Mesenchymal stem cell (in vitro differentiated cells and primary cell): ENCODE results near the gene ABCE1.

ENCODE experiments used
- DNase-seq: peaks from one replicate; pipeline ENCODE4 v3.0.0-alpha.2; 2013
- H2AFZ ChIP-seq: one replicate; pipeline ENCODE4 v1.6.1; 2013; ENCODE audit warnings: low read depth, mild to moderate bottlenecking, control low read depth, inconsistent platforms, low read length, moderate library complexity
- H2AK5ac ChIP-seq: 2 replicates; pipeline ENCODE4 v1.6.1; 2013; ENCODE audit warnings: low read length, moderate library complexity, mild to moderate bottlenecking, inconsistent platforms; ENCODE audit not compliant: severe bottlenecking
- H2BK120ac ChIP-seq: one replicate; pipeline ENCODE4 v1.6.1; 2013; ENCODE audit warnings: low read depth, mild to moderate bottlenecking, inconsistent platforms, low read length, moderate library complexity
- H2BK12ac ChIP-seq, 2 experiments: one replicate each; pipeline ENCODE4 v1.6.1; 2013; ENCODE audit warnings: inconsistent platforms in 2 of 2, low read length in 2 of 2, mild to moderate bottlenecking in 2 of 2, moderate library complexity in 2 of 2, control low read depth in 1 of 2
- H2BK15ac ChIP-seq: one replicate; pipeline ENCODE4 v1.6.1; 2013; ENCODE audit warnings: mild to moderate bottlenecking, low read depth, inconsistent platforms; ENCODE audit not compliant: poor library complexity, severe bottlenecking
- H2BK5ac ChIP-seq: 2 replicates; pipeline ENCODE4 v1.6.1; 2013; ENCODE audit warnings: low read depth, mild to moderate bottlenecking, low read length, control low read depth, inconsistent platforms; ENCODE audit not compliant: poor library complexity, severe bottlenecking
- H3K14ac ChIP-seq, 2 experiments: one replicate each; pipeline ENCODE4 v1.6.1; 2013; ENCODE audit warnings: inconsistent platforms in 2 of 2, low read length in 2 of 2, control low read depth in 1 of 2, mild to moderate bottlenecking in 1 of 2, moderate library complexity in 1 of 2
- H3K18ac ChIP-seq, 2 experiments: one replicate each; pipeline ENCODE4 v1.6.1; 2013; ENCODE audit warnings: inconsistent platforms in 2 of 2, low read length in 2 of 2, control low read depth in 1 of 2, low read depth in 1 of 2, mild to moderate bottlenecking in 1 of 2
- H3K23ac ChIP-seq, 2 experiments: one replicate each; pipeline ENCODE4 v1.6.1; 2013; ENCODE audit warnings: inconsistent platforms in 2 of 2, low read length in 2 of 2, mild to moderate bottlenecking in 2 of 2, moderate library complexity in 2 of 2, control low read depth in 1 of 2
- H3K27ac ChIP-seq: 2 replicates; pipeline ENCODE4 v1.5.1; 2013; ENCODE audit warnings: mild to moderate bottlenecking, moderate library complexity, low read length, control low read depth, inconsistent platforms; ENCODE audit not compliant: poor library complexity, severe bottlenecking
- H3K27me3 ChIP-seq, 2 experiments: 2 replicates each; pipeline versions ENCODE4 v1.6.1 to v1.7.0; 2013; ENCODE audit warnings: low read length in 2 of 2, mild to moderate bottlenecking in 2 of 2, moderate library complexity in 2 of 2, control low read depth in 1 of 2, inconsistent platforms in 1 of 2; ENCODE audit not compliant: control insufficient read depth in 1 of 2, insufficient read depth in 1 of 2
- H3K36me3 ChIP-seq, 2 experiments: 2 replicates each; pipeline versions ENCODE4 v1.6.1 to v1.7.0; 2013; ENCODE audit warnings: low read length in 2 of 2, control low read depth in 1 of 2, inconsistent platforms in 1 of 2, low read depth in 1 of 2, mild to moderate bottlenecking in 1 of 2; ENCODE audit not compliant: insufficient read depth in 2 of 2, control insufficient read depth in 1 of 2
- H3K4ac ChIP-seq, 2 experiments: one replicate each; pipeline ENCODE4 v1.6.1; 2013; ENCODE audit warnings: inconsistent platforms in 2 of 2, low read length in 2 of 2, mild to moderate bottlenecking in 2 of 2, moderate library complexity in 2 of 2, control low read depth in 1 of 2, low read depth in 1 of 2
- H3K4me1 ChIP-seq: 2 replicates; pipeline ENCODE4 v1.6.1; 2013; ENCODE audit warnings: low read depth, low read length, control low read depth; ENCODE audit not compliant: control insufficient read depth, insufficient read depth
- H3K4me2 ChIP-seq: 2 replicates; pipeline ENCODE4 v1.6.1; 2013; ENCODE audit warnings: low read length, mild to moderate bottlenecking, inconsistent platforms; ENCODE audit not compliant: poor library complexity, severe bottlenecking
- H3K4me3 ChIP-seq, 2 experiments: 2 replicates each; pipeline versions ENCODE4 v1.5.1 to v1.7.0; 2013; ENCODE audit warnings: low read length in 2 of 2, mild to moderate bottlenecking in 2 of 2, control low read depth in 1 of 2, low read depth in 1 of 2; ENCODE audit not compliant: insufficient read depth in 1 of 2
- H3K79me1 ChIP-seq: replicated peaks from 2 replicates; pipeline ENCODE4 v1.6.1; 2013; ENCODE audit warnings: mild to moderate bottlenecking, control low read depth, low read length, inconsistent platforms; ENCODE audit not compliant: poor library complexity, severe bottlenecking
- H3K9ac ChIP-seq: 2 replicates; pipeline ENCODE4 v1.7.0; 2013; ENCODE audit warnings: mild to moderate bottlenecking, low read length, moderate library complexity
- H3K9me3 ChIP-seq: 2 replicates; pipeline ENCODE4 v1.7.0; 2013; ENCODE audit warnings: mild to moderate bottlenecking, low read length; ENCODE audit not compliant: control insufficient read depth
- H4K8ac ChIP-seq: one replicate; pipeline ENCODE4 v1.6.1; 2013; ENCODE audit warnings: inconsistent platforms, mild to moderate bottlenecking, low read length, moderate library complexity
- H4K91ac ChIP-seq: one replicate; pipeline ENCODE4 v1.6.1; 2013; ENCODE audit warnings: mild to moderate bottlenecking, low read length, inconsistent platforms
- WGBS: methylation state at CpG from one replicate; pipeline ENCODE4 v1.1.7; 2013; ENCODE audit warnings: mixed read lengths; 5-methylcytosine and 5-hydroxymethylcytosine counted together

ABCE1 gene

DNA sequence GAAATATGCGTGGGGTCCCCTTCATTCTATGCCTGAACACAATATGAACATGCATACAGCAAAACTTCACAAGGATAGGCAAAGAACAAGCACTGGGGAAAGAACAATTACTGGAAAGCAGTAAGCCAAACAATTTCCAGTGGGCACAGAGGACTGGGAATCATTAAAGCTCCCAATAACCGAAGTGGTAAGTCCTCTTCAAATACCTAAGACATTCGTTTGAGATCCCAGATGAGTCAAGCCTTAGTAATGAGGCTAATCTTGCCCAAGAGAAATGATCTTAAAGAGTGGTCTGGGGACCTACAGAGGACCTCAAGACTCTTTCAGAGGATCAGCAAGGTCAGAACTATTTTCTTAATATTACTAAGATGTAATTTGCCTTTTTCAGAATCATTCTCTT lies 28.8 kb upstream of the ABCE1 start:
- no peak overlapping the region for H2AK5ac ChIP-seq
- peaks cover 9% of the 10 kb centered on the region for H3K79me1 ChIP-seq
- no peak overlapping the region for H3K14ac ChIP-seq

GRCh38 chr4:145071560-145071959 lies 26.6 kb upstream of the ABCE1 start:
- peaks cover 20% of the 10 kb centered on the region for H3K79me1 ChIP-seq
- H3K4ac ChIP-seq, result no peak overlapping the region
- H3K27me3 ChIP-seq, result no peaks in the 10 kb centered on the region
- no peak overlapping the region for H3K18ac ChIP-seq
- H3K23ac ChIP-seq, result no peak overlapping the region
- no peak overlapping the region for H4K91ac ChIP-seq
- no peak overlapping the region for H3K9ac ChIP-seq
- DNase-seq, result no peak
- no peaks in the 10 kb centered on the region for H3K9me3 ChIP-seq
- H4K8ac ChIP-seq, result no peak overlapping the region
- H2BK120ac ChIP-seq, result no peak overlapping the region
- WGBS, result 100% methylated on average over 1 of the region's 2 CpGs
- H2BK15ac ChIP-seq, result no peak overlapping the region
- H3K36me3 ChIP-seq, result peaks cover 8 to 12% of the 10 kb centered on the region in 2 experiments
- H2AFZ ChIP-seq, result no peak overlapping the region
- H3K14ac ChIP-seq, result no peak overlapping the region
- H3K4me2 ChIP-seq, result no peak overlapping the region
- H2BK12ac ChIP-seq, result no peak overlapping the region
- no peak overlapping the region for H3K27ac ChIP-seq
- H3K4me1 ChIP-seq, result no peaks in the 10 kb centered on the region
- no peak overlapping the region for H2BK5ac ChIP-seq
- H3K4me3 ChIP-seq, result no peak overlapping the region
- no peak overlapping the region for H2AK5ac ChIP-seq

More for the DNA sequence above, 28.8 kb upstream of the ABCE1 start:
- DNase-seq, result peak; percentile 63
- Histone ChIP-seq H2BK120ac (no peak overlapping the region), H2BK15ac (no peak overlapping the region), H4K8ac (no peak overlapping the region), H3K36me3 (peaks cover 0 to 6% of the 10 kb centered on the region in 2 experiments), H3K27me3 (no peaks in the 10 kb centered on the region), H3K23ac (no peak overlapping the region), H3K9ac (no peak overlapping the region), H2AFZ (no peak overlapping the region), H3K18ac (no peak overlapping the region), H3K27ac (no peak overlapping the region), H2BK5ac (no peak overlapping the region), H3K4ac (no peak overlapping the region), H3K9me3 (no peaks in the 10 kb centered on the region), H4K91ac (no peak overlapping the region), H3K4me2 (no peak overlapping the region), H3K4me1 (no peaks in the 10 kb centered on the region), H3K4me3 (no peak overlapping the region), H2BK12ac (no peak overlapping the region)
- 50% methylated on average over 2 of the region's 3 CpGs for WGBS

DNA sequence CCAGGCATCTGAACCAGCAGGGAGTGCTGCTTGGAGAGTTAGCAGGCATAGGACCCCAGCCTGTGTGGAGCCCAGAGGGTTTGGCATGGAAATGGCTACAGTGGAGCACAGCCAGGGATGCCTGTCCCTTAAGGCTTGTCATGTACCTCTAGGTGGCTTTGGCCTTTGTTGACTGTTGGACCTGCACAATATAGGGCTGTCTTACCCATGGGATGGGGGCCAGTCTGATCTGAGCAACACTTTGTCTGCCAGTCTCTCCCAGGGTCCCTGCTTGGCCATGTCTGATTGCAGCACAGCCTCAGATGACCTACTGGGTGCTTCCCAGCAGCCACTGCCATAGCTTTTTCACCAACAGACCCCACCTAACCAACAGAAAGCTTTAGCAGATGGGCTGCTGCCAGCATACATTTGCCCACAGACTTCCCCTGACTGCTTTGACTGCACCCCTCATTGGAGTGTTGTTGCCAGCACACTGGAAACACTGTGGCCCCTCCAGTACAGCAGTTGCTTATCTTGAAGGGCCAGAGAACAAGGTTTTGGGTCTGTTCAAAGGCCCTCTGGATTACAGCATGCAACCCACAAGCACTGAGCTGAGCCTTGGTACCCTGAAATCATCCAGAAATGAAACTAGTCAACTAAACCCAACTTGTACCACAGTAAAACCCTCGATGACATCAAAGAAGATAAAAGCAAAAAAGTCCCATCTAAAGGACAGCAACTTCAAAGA lies 22.2 kb upstream of the ABCE1 start:
- H3K79me1 ChIP-seq, result peaks cover 21% of the 10 kb centered on the region
- H3K27ac ChIP-seq, result no peak overlapping the region
- H2BK120ac ChIP-seq, result no peak overlapping the region
- H3K4me3 ChIP-seq, result no peak overlapping the region
- no peaks in the 10 kb centered on the region for H3K9me3 ChIP-seq
- no peak overlapping the region for H2BK15ac ChIP-seq
- H3K36me3 ChIP-seq, result peaks cover 8 to 17% of the 10 kb centered on the region in 2 experiments
- H3K4ac ChIP-seq, result no peak overlapping the region
- H3K4me1 ChIP-seq, result no peaks in the 10 kb centered on the region
- H3K4me2 ChIP-seq, result no peak overlapping the region
- no peak overlapping the region for H4K91ac ChIP-seq
- DNase-seq, result no peak
- H3K23ac ChIP-seq, result no peak overlapping the region
- no peaks in the 10 kb centered on the region for H3K27me3 ChIP-seq
- no peak overlapping the region for H4K8ac ChIP-seq
- H2AK5ac ChIP-seq, result no peak overlapping the region
- no peak overlapping the region for H2BK5ac ChIP-seq
- H3K9ac ChIP-seq, result no peak overlapping the region
- WGBS, result 96% methylated on average over 1 of the region's 1 CpG
- H3K14ac ChIP-seq, result peak overlapping the region in 1 of 2 experiments; percentile 26
- H2BK12ac ChIP-seq, result no peak overlapping the region
- no peak overlapping the region for H2AFZ ChIP-seq
- H3K18ac ChIP-seq, result no peak overlapping the region

DNA sequence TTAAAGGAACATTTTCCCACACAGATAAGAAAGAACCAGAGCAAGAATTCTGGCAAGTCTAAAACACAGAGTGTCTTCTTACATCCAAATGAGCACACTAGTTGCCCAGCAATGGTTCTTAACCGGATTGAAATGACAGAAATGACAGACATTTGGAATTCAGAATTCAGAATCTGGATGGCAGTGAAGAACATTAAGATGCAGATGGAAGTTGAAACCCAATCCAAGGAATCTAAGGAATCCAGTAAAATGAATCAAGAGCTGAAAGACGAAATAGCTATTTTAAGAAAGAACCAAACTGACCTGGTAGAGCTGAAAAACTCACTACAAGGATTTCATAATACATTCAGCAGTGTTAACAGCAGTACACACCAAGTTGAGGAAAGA lies 21.6 kb upstream of the ABCE1 start:
- Histone ChIP-seq H3K4me1 (no peaks in the 10 kb centered on the region), H3K18ac (no peak overlapping the region), H2AK5ac (no peak overlapping the region), H3K4me2 (no peak overlapping the region), H2BK15ac (no peak overlapping the region), H3K79me1 (peaks cover 19% of the 10 kb centered on the region), H2AFZ (no peak overlapping the region), H3K9me3 (no peaks in the 10 kb centered on the region), H4K8ac (no peak overlapping the region), H3K36me3 (peaks cover 8 to 16% of the 10 kb centered on the region in 2 experiments), H3K4ac (no peak overlapping the region), H2BK5ac (no peak overlapping the region), H3K14ac (no peak overlapping the region), H3K27me3 (no peaks in the 10 kb centered on the region), H2BK120ac (no peak overlapping the region), H3K27ac (no peak overlapping the region), H2BK12ac (no peak overlapping the region), H3K9ac (no peak overlapping the region), H3K23ac (no peak overlapping the region), H3K4me3 (no peak overlapping the region), H4K91ac (no peak overlapping the region)
- no peak for DNase-seq
- 93% methylated on average over 2 of the region's 2 CpGs for WGBS
